RWPE2 (cell line): Measurements from ENCODE around the gene KCNJ4.
A peak's percentile ranks its signal among the peaks of the same experiment; 100 is the strongest.
"Not testable (repeated sequence)": the region's sequence is repeated elsewhere in the genome, so short reads cannot be mapped to it uniquely, and the experiment has no call there.

Experiments
- ATAC-seq: fragments of 200-7000 bp; cut with Tn5 transposase; 3 replicates; pipeline ENCODE4 v1.9.1; 2021; ENCODE audit warnings: low read depth
- DNase-seq: peaks from one replicate; pipeline ENCODE4 v3.0.0-alpha.2; 2020; ENCODE audit warnings: low spot score
- H3K27ac ChIP-seq: fragments of 450-650 bp; 2 replicates; pipeline ENCODE4 v1.5.1; 2017; ENCODE audit warnings: mild to moderate bottlenecking; ENCODE audit not compliant: poor library complexity, severe bottlenecking
- H3K27me3 ChIP-seq: fragments of 250-450 bp; sonication (Bioruptor Pico); 2 replicates; pipeline ENCODE4 v1.5.1; 2021; ENCODE audit warnings: mild to moderate bottlenecking, moderate library complexity; ENCODE audit not compliant: insufficient read depth, poor library complexity, severe bottlenecking
- H3K36me3 ChIP-seq: fragments of 250-450 bp; sonication (Bioruptor Pico); 2 replicates; pipeline ENCODE4 v1.5.1; 2020; ENCODE audit warnings: low read depth, mild to moderate bottlenecking, moderate library complexity
- H3K4me1 ChIP-seq: fragments of 250-450 bp; sonication (Bioruptor Pico); 2 replicates; pipeline ENCODE4 v1.5.1; 2021; ENCODE audit warnings: mild to moderate bottlenecking, moderate library complexity; ENCODE audit not compliant: insufficient read depth, poor library complexity, severe bottlenecking
- H3K4me3 ChIP-seq: fragments of 250-450 bp; sonication (Bioruptor Pico); 2 replicates; pipeline ENCODE4 v1.5.1; 2021; ENCODE audit warnings: mild to moderate bottlenecking, moderate library complexity; ENCODE audit not compliant: severe bottlenecking
- H3K9me3 ChIP-seq: fragments of 250-450 bp; sonication (Bioruptor Pico); 2 replicates; pipeline ENCODE4 v1.5.1; 2021; ENCODE audit warnings: mild to moderate bottlenecking, moderate library complexity; ENCODE audit not compliant: severe bottlenecking
- CTCF ChIP-seq: fragments of 450-650 bp; IDR thresholded peaks from one replicate; pipeline ENCODE4 v1.5.1; 2017; ENCODE audit warnings: mild to moderate bottlenecking, moderate library complexity; ENCODE audit not compliant: poor library complexity, severe bottlenecking

Gene KCNJ4

GRCh38 chr22:38474003-38474607 lies 19.1 kb upstream of the KCNJ4 start:
- Histone ChIP-seq H3K27ac (no peak overlapping the region), H3K27me3 (no peaks in the 10 kb centered on the region), H3K36me3 (peaks cover 14% of the 10 kb centered on the region), H3K4me3 (no peak overlapping the region), H3K9me3 (no peaks in the 10 kb centered on the region), H3K4me1 (no peaks in the 10 kb centered on the region)
- ATAC-seq (no peak), DNase-seq (no peak)
- no peak for TF ChIP-seq CTCF

- TF ChIP-seq CTCF = no peak
- H3K27ac ChIP-seq = no peak overlapping the region
- H3K36me3 ChIP-seq = no peaks in the 10 kb centered on the region
- no peaks in the 10 kb centered on the region for H3K9me3 ChIP-seq
- peaks cover 2% of the 10 kb centered on the region for H3K4me1 ChIP-seq
- no peak overlapping the region for H3K4me3 ChIP-seq
- H3K27me3 ChIP-seq = no peaks in the 10 kb centered on the region
- DNase-seq (no peak), ATAC-seq (no peak)
Measured at GRCh38 chr22:38471237-38471636, 16.2 kb upstream of the KCNJ4 start.

- not testable (repeated sequence) for H3K4me3 ChIP-seq, H3K9me3 ChIP-seq, H3K27me3 ChIP-seq, H3K27ac ChIP-seq, DNase-seq, H3K4me1 ChIP-seq, H3K36me3 ChIP-seq, ATAC-seq
Measured at GRCh38 chr22:38470179-38470578, 15.2 kb upstream of the KCNJ4 start.

- DNase-seq = no peak
- Histone ChIP-seq H3K27ac (no peak overlapping the region), H3K27me3 (no peaks in the 10 kb centered on the region), H3K36me3 (no peaks in the 10 kb centered on the region), H3K9me3 (no peaks in the 10 kb centered on the region), H3K4me1 (peaks cover 2% of the 10 kb centered on the region), H3K4me3 (no peak overlapping the region)
- no peak for TF ChIP-seq CTCF
- ATAC-seq = no peak
Measured at GRCh38 chr22:38469306-38469781, 14.3 kb upstream of the KCNJ4 start.

- Histone ChIP-seq H3K4me1 (peaks cover 2% of the 10 kb centered on the region), H3K4me3 (peak overlapping the region; percentile 44), H3K27ac (peak overlapping the region; percentile 8), H3K27me3 (no peaks in the 10 kb centered on the region), H3K9me3 (no peaks in the 10 kb centered on the region), H3K36me3 (no peaks in the 10 kb centered on the region)
- DNase-seq (no peak), ATAC-seq (no peak)
- no peak for TF ChIP-seq CTCF
Measured at GRCh38 chr22:38468443-38469305, 13.7 kb upstream of the KCNJ4 start.
